ENCODE measurements around the gene PDSS2.

DNA sequence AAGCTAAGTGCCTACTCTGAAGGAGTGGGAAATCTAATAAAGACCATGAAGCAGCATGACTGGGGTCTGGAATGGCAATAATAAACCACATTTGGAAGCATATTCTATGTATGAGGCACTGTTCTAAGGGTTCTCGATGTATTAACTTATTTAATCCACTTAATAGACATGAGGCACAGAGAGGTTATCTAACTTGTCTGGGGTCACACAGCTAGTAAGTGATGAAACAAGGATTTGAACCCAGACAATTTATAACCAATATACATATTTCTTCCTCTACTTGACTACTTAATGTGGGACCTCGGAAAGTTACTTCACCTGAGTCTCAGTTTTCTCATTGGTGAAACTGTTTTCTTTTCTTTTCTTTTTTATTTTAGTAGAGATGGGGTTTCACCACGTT is 131.3 kb downstream of the PDSS2 start:
- TF ChIP-seq, protein P1, sequence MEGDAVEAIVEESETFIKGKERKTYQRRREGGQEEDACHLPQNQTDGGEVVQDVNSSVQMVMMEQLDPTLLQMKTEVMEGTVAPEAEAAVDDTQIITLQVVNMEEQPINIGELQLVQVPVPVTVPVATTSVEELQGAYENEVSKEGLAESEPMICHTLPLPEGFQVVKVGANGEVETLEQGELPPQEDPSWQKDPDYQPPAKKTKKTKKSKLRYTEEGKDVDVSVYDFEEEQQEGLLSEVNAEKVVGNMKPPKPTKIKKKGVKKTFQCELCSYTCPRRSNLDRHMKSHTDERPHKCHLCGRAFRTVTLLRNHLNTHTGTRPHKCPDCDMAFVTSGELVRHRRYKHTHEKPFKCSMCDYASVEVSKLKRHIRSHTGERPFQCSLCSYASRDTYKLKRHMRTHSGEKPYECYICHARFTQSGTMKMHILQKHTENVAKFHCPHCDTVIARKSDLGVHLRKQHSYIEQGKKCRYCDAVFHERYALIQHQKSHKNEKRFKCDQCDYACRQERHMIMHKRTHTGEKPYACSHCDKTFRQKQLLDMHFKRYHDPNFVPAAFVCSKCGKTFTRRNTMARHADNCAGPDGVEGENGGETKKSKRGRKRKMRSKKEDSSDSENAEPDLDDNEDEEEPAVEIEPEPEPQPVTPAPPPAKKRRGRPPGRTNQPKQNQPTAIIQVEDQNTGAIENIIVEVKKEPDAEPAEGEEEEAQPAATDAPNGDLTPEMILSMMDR (IDR thresholded peaks at IDR 0.05; ENCODE audit: low read depth, low read length, missing input control), result no peak
- TF ChIP-seq TAF1 (conservative IDR thresholded peaks at IDR 0.05) (no peak), RXRA (IDR thresholded peaks at IDR 0.05) (no peak), GABPA (IDR thresholded peaks at IDR 0.05 in 1 of 2, conservative IDR thresholded peaks at IDR 0.05 in 1 of 2) (no peak), RAD21 (IDR thresholded peaks at IDR 0.05) (no peak), FOXA2 (IDR thresholded peaks at IDR 0.05) (no peak), YY1 (IDR thresholded peaks at IDR 0.05) (no peak)
- TF ChIP-seq, protein P2, sequence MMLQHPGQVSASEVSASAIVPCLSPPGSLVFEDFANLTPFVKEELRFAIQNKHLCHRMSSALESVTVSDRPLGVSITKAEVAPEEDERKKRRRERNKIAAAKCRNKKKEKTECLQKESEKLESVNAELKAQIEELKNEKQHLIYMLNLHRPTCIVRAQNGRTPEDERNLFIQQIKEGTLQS (IDR thresholded peaks at IDR 0.05), result no peak
- TF ChIP-seq, protein P3, sequence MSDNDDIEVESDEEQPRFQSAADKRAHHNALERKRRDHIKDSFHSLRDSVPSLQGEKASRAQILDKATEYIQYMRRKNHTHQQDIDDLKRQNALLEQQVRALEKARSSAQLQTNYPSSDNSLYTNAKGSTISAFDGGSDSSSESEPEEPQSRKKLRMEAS (IDR thresholded peaks at IDR 0.05), result no peak
